Measurements from ENCODE around the gene INTS11.

Gene INTS11

DNA sequence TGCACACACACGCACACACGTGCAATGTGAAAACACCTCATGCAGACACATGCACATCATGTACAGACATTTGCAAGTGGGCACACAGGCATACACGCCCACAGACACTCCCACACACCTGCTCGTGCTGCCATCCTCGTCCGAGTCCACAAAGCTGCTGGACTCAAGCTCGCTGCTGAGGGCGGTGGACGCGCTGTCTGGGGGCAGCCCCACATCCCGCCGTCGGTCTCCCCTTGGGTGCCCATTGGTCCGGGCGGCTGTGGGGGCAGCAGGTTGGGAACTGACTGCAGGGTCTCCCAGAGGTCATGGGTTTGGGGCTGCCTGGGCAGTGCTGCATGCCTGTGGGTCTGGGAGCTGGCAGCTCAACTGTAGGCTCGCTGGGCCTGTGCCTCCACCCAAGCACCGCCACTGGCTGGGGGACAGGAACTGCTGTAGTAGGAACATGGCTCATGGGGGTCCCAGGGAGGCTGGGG is 17.1 kb upstream of the INTS11 start:
- H3K36me3 ChIP-seq (ENCODE audit: control insufficient read depth in 1 of 2, insufficient read depth in 2 of 2, low read length in 2 of 2): peaks cover 3 to 48% of the 10 kb centered on the region in 2 donors
- no peaks in the 10 kb centered on the region for H3K27me3 ChIP-seq (ENCODE audit: low read depth, low read length)
- H3K4me3 ChIP-seq (ENCODE audit: low read depth in 1 of 2, low read length in 2 of 2): no peak overlapping the region
- no peak overlapping the region for H3K27ac ChIP-seq (ENCODE audit: low read length)
- peaks cover 0 to 21% of the 10 kb centered on the region in 2 donors for H3K4me1 ChIP-seq (ENCODE audit: control insufficient read depth in 1 of 2, insufficient read depth in 2 of 2, low read length in 2 of 2)
- no peaks in the 10 kb centered on the region for H3K9me3 ChIP-seq (ENCODE audit: control insufficient read depth in 1 of 2, low read length in 2 of 2)

DNA sequence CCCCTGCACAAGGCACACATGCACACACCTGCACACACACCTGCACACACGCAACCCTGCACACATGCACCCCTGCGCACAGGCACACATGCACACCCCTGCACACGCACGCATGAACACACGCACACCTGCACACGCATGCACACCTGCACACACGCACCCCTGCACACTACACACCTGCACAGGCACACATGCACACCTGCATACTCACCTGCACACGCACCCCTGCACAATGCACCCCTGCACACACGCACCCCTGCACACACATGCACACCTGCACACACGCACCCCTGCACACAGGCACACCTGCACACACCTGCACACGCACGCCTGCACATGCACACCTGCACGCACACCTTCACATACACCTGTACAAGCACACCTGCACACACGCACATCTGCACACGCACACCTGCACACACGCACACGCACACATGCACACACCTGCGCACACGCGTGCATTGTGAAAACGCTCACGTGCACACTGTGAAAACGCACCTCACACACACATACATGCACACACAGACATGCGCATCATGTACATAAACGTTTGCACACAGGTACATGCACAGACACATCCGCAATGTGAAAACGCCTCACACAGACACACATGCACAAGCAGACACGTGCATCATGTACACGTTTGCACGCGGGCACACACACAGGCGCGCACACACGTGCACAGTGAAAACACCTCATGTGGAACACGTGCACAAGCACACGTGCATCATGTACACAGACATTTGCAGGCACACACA is 16.5 kb upstream of the INTS11 start:
- Histone ChIP-seq H3K27ac (ENCODE audit: low read length) (no peak overlapping the region), H3K27me3 (ENCODE audit: low read depth, low read length) (no peaks in the 10 kb centered on the region), H3K36me3 (ENCODE audit: control insufficient read depth in 1 of 2, insufficient read depth in 2 of 2, low read length in 2 of 2) (peaks cover 3 to 53% of the 10 kb centered on the region in 2 donors), H3K4me1 (ENCODE audit: control insufficient read depth in 1 of 2, insufficient read depth in 2 of 2, low read length in 2 of 2) (peaks cover 0 to 14% of the 10 kb centered on the region in 2 donors), H3K9me3 (ENCODE audit: control insufficient read depth in 1 of 2, low read length in 2 of 2) (no peaks in the 10 kb centered on the region), H3K4me3 (ENCODE audit: low read depth in 1 of 2, low read length in 2 of 2) (no peak overlapping the region)

DNA sequence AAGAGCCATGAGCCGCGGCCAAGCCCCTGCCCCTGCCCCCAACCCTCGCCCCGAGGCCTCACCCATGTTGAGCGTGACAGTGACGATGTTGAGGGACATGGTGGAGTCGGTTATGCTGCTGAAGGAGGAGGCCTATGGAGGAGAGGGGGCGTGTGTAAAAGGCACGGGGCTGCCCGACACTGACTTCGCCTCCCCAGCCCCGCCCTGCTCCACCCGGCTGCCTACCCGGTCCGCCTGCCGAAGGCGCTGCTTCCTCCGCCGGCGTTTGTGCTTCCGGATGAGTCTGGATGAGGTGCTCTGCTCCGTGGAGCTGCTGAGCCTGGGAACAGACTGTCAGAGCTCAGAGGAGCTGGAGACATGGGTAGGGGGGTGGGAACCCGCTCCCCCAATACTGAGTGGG is 15.7 kb upstream of the INTS11 start:
- Histone ChIP-seq H3K4me3 (ENCODE audit: low read depth in 1 of 2, low read length in 2 of 2) (no peak overlapping the region), H3K9me3 (ENCODE audit: control insufficient read depth in 1 of 2, low read length in 2 of 2) (no peaks in the 10 kb centered on the region), H3K4me1 (ENCODE audit: control insufficient read depth in 1 of 2, insufficient read depth in 2 of 2, low read length in 2 of 2) (peaks cover 0 to 7% of the 10 kb centered on the region in 2 donors), H3K27me3 (ENCODE audit: low read depth, low read length) (no peaks in the 10 kb centered on the region), H3K27ac (ENCODE audit: low read length) (no peak overlapping the region), H3K36me3 (ENCODE audit: control insufficient read depth in 1 of 2, insufficient read depth in 2 of 2, low read length in 2 of 2) (peaks cover 3 to 57% of the 10 kb centered on the region in 2 donors)

DNA sequence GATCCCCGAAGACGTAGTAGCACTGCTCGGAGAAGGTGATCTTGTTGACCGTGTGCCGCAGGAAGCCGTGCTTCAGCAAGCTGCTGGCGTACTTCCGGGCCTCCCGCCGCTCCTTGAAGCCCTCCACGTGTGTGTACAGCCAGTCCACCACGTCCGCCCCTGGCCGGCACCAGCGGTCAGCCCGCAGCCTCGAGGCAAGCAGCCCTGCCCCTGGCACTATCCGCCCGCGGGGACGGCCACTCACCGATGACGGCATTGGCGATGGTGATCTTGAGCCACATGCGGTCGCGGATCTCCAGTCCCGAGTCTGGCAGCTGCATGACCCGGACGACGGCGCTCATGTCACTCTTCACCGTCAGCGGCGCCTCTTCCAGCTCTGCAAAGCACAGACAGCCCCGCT is 13.8 kb upstream of the INTS11 start:
- Histone ChIP-seq H3K36me3 (ENCODE audit: control insufficient read depth in 1 of 2, insufficient read depth in 2 of 2, low read length in 2 of 2) (peaks cover 3 to 57% of the 10 kb centered on the region in 2 donors), H3K4me3 (ENCODE audit: low read depth in 1 of 2, low read length in 2 of 2) (no peak overlapping the region), H3K9me3 (ENCODE audit: control insufficient read depth in 1 of 2, low read length in 2 of 2) (no peaks in the 10 kb centered on the region), H3K27me3 (ENCODE audit: low read depth, low read length) (no peaks in the 10 kb centered on the region), H3K27ac (ENCODE audit: low read length) (no peak overlapping the region), H3K4me1 (ENCODE audit: control insufficient read depth in 1 of 2, insufficient read depth in 2 of 2, low read length in 2 of 2) (no peaks in the 10 kb centered on the region)

DNA sequence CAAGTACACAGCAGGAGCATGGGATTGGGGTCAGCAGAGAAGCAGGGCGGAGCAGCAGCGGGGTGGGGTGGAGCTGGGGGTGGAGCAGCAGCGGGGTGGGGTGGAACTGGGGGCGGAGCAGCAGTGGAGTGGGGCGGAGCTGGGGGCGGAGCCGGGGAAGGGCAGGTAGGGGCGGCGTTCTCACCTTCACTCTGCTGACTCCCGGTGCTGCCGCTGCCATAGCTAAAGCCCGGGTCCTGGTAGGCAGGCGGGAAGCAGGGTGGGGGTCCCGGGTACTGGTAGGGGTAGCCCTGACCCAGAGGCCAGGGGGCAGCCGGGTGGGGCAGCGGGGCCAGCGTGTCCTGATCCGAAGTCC is 13.3 kb upstream of the INTS11 start:
- Histone ChIP-seq H3K4me3 (ENCODE audit: low read depth in 1 of 2, low read length in 2 of 2) (no peak overlapping the region), H3K36me3 (ENCODE audit: control insufficient read depth in 1 of 2, insufficient read depth in 2 of 2, low read length in 2 of 2) (peaks cover 3 to 57% of the 10 kb centered on the region in 2 donors), H3K27ac (ENCODE audit: low read length) (no peak overlapping the region), H3K4me1 (ENCODE audit: control insufficient read depth in 1 of 2, insufficient read depth in 2 of 2, low read length in 2 of 2) (no peaks in the 10 kb centered on the region), H3K9me3 (ENCODE audit: control insufficient read depth in 1 of 2, low read length in 2 of 2) (no peaks in the 10 kb centered on the region), H3K27me3 (ENCODE audit: low read depth, low read length) (no peaks in the 10 kb centered on the region)

DNA sequence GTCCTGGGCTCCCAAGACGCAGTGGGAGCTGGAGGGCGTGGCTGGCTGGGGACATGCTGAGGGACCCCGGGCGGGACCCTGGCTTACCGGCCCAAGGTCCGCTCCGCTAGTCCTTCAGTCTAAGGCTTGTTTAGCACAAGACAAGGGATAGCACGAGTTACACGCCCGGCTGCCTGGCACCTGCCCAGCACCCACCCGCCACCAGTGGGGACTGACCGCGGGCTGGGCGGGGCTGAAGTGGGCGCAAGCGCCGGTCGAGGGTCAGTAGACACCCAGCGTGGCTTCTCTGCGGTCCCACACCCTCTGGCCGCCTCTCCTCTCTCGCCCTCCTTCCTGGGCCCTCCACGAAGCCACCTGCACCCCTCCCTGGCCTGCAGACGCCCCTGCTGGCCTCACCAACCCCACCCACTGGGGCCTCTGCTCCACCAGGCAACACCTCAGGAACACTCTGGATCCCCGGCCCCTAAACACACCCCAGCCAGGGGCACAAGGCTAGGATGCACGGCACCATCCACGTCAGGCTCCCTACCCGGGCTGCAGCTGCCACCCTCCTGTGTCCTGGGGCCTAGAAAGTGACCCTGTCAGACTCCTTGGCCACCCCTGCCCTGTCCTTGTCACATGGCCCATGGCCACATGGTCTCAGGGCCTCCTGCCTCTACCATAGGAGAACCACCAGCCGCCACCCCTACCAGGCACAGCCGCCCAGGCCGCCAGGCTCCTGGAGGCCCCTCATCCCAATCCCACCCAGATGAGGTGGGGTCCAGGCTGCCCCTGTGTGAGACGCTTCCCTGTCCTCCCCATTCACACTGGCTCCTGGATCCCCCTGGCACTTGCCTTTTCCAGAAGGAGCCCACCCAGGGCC is 12.7 kb upstream of the INTS11 start:
- Histone ChIP-seq H3K27me3 (ENCODE audit: low read depth, low read length) (no peaks in the 10 kb centered on the region), H3K4me3 (ENCODE audit: low read depth in 1 of 2, low read length in 2 of 2) (no peak overlapping the region), H3K36me3 (ENCODE audit: control insufficient read depth in 1 of 2, insufficient read depth in 2 of 2, low read length in 2 of 2) (peaks cover 3 to 53% of the 10 kb centered on the region in 2 donors), H3K27ac (ENCODE audit: low read length) (no peak overlapping the region), H3K4me1 (ENCODE audit: control insufficient read depth in 1 of 2, insufficient read depth in 2 of 2, low read length in 2 of 2) (no peaks in the 10 kb centered on the region), H3K9me3 (ENCODE audit: control insufficient read depth in 1 of 2, low read length in 2 of 2) (no peaks in the 10 kb centered on the region)

DNA sequence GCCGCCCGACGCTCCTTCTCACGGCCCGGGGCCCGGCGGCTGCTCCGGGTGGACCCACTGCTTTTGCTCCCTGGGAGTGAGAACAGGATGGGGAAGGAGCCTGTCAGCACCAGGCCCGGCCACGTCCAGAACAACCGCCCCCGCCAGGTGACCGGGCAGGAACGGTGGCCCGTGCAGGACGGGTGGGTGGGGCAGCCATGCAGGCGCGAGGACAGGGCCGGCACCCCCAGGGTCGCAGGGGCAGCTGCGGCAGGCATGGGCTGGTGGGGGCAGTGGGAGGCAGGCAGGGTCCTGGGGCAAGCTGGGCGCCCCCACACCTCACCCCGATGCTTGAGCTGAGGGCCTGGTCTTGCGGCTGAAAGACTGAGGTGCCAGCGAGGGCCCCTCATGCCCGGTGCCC is 12.0 kb upstream of the INTS11 start:
- Histone ChIP-seq H3K27ac (ENCODE audit: low read length) (no peak overlapping the region), H3K4me1 (ENCODE audit: control insufficient read depth in 1 of 2, insufficient read depth in 2 of 2, low read length in 2 of 2) (no peaks in the 10 kb centered on the region), H3K4me3 (ENCODE audit: low read depth in 1 of 2, low read length in 2 of 2) (no peak overlapping the region), H3K9me3 (ENCODE audit: control insufficient read depth in 1 of 2, low read length in 2 of 2) (no peaks in the 10 kb centered on the region), H3K27me3 (ENCODE audit: low read depth, low read length) (no peaks in the 10 kb centered on the region), H3K36me3 (ENCODE audit: control insufficient read depth in 1 of 2, insufficient read depth in 2 of 2, low read length in 2 of 2) (peaks cover 3 to 46% of the 10 kb centered on the region in 2 donors)

DNA sequence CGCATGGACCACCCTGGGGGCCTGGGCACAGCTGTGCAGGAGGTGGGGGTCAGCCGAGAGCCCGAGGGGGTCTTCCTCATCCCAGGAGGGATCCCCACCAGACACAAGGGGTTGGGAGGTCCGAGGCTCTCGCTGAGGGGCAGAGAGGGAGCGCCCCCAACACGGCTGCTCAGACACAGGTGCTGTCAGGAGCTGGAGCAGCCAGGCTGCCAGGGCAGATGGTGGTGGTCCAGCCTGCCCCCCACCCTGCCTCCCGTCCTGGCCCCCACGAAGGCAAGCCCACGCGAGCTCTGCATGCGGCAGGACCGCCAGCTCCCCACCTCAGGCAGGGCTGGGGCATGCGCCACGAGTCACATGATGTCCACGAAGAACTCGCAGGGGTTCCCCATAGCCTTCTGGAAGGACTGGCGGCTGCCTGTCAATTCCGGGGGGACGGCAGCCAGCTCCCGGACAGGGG is 11.4 kb upstream of the INTS11 start:
- no peak overlapping the region for H3K27ac ChIP-seq (ENCODE audit: low read length)
- no peak overlapping the region for H3K4me3 ChIP-seq (ENCODE audit: low read depth in 1 of 2, low read length in 2 of 2)
- H3K27me3 ChIP-seq (ENCODE audit: low read depth, low read length): no peaks in the 10 kb centered on the region
- peaks cover 0 to 4% of the 10 kb centered on the region in 2 donors for H3K4me1 ChIP-seq (ENCODE audit: control insufficient read depth in 1 of 2, insufficient read depth in 2 of 2, low read length in 2 of 2)
- H3K36me3 ChIP-seq (ENCODE audit: control insufficient read depth in 1 of 2, insufficient read depth in 2 of 2, low read length in 2 of 2): peaks cover 3 to 43% of the 10 kb centered on the region in 2 donors
- no peaks in the 10 kb centered on the region for H3K9me3 ChIP-seq (ENCODE audit: control insufficient read depth in 1 of 2, low read length in 2 of 2)

DNA sequence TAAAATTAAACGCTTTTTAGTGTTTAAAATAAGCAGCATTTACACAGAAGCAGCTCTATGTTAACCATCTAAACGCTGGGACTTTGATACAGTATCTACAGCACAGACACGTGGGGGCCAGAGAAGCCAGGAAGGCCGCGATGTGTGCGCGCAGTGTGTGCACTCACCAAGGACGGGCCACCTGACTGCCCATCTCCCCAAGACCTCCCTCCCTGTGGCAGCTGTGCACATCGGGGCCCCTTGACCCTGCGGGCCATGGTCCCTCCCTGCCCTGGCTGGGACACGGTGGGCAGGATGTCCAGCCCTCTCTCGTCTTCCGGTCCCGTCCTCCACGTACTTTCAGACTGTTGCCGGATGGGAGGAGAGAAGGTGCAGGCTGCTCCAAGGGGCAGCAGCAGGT is 10.8 kb upstream of the INTS11 start:
- no peaks in the 10 kb centered on the region for H3K9me3 ChIP-seq (ENCODE audit: control insufficient read depth in 1 of 2, low read length in 2 of 2)
- H3K4me3 ChIP-seq (ENCODE audit: low read depth in 1 of 2, low read length in 2 of 2): no peak overlapping the region

DNA sequence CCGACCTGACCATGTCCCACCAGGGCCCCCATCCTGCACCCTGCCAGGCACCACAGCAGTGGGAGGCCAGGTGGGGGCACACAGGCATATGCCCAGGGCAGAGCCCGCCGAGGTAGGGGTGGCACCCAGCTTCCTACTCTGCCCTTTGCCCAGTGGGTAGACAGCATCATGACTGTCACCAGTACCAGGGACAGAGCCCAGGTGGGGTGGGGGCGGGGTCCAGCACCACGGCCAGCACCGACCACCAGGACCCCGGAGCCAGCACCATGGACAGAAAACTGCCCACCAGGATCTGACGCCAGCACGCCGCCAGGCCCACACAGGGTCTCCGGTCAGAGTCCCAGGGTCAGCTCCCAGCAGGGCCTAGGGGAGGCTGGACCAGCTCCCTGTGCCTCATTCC is 10.4 kb upstream of the INTS11 start:
- H3K36me3 ChIP-seq (ENCODE audit: control insufficient read depth in 1 of 2, insufficient read depth in 2 of 2, low read length in 2 of 2): peaks cover 0 to 37% of the 10 kb centered on the region in 2 donors
- H3K27ac ChIP-seq (ENCODE audit: low read length): no peak overlapping the region
- no peaks in the 10 kb centered on the region for H3K27me3 ChIP-seq (ENCODE audit: low read depth, low read length)
- H3K4me1 ChIP-seq (ENCODE audit: control insufficient read depth in 1 of 2, insufficient read depth in 2 of 2, low read length in 2 of 2): peaks cover 0 to 9% of the 10 kb centered on the region in 2 donors
- no peak overlapping the region for H3K4me3 ChIP-seq (ENCODE audit: low read depth in 1 of 2, low read length in 2 of 2)
- no peaks in the 10 kb centered on the region for H3K9me3 ChIP-seq (ENCODE audit: control insufficient read depth in 1 of 2, low read length in 2 of 2)

More for the DNA sequence above, 10.8 kb upstream of the INTS11 start:
- peaks cover 0 to 41% of the 10 kb centered on the region in 2 donors for H3K36me3 ChIP-seq (ENCODE audit: control insufficient read depth in 1 of 2, insufficient read depth in 2 of 2, low read length in 2 of 2)
- peaks cover 0 to 9% of the 10 kb centered on the region in 2 donors for H3K4me1 ChIP-seq (ENCODE audit: control insufficient read depth in 1 of 2, insufficient read depth in 2 of 2, low read length in 2 of 2)
- H3K27ac ChIP-seq (ENCODE audit: low read length): no peak overlapping the region
- no peaks in the 10 kb centered on the region for H3K27me3 ChIP-seq (ENCODE audit: low read depth, low read length)

DNA sequence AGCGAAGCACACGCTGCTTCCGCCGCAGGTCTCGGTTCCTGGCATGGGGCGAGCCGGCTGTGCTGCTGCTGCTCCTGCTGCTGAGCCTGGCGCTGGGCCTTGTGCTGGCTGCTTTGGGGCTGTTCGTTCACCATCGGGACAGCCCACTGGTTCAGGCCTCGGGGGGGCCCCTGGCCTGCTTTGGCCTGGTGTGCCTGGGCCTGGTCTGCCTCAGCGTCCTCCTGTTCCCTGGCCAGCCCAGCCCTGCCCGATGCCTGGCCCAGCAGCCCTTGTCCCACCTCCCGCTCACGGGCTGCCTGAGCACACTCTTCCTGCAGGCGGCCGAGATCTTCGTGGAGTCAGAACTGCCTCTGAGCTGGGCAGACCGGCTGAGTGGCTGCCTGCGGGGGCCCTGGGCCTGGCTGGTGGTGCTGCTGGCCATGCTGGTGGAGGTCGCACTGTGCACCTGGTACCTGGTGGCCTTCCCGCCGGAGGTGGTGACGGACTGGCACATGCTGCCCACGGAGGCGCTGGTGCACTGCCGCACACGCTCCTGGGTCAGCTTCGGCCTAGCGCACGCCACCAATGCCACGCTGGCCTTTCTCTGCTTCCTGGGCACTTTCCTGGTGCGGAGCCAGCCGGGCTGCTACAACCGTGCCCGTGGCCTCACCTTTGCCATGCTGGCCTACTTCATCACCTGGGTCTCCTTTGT is 9.2 kb upstream of the INTS11 start:
- no peak overlapping the region for H3K27ac ChIP-seq (ENCODE audit: low read length)

More for the DNA sequence above, 9.2 kb upstream of the INTS11 start:
- H3K4me3 ChIP-seq (ENCODE audit: low read depth in 1 of 2, low read length in 2 of 2): no peak overlapping the region
- no peaks in the 10 kb centered on the region for H3K9me3 ChIP-seq (ENCODE audit: control insufficient read depth in 1 of 2, low read length in 2 of 2)
- H3K4me1 ChIP-seq (ENCODE audit: control insufficient read depth in 1 of 2, insufficient read depth in 2 of 2, low read length in 2 of 2): peaks cover 0 to 9% of the 10 kb centered on the region in 2 donors
- peaks cover 0 to 30% of the 10 kb centered on the region in 2 donors for H3K36me3 ChIP-seq (ENCODE audit: control insufficient read depth in 1 of 2, insufficient read depth in 2 of 2, low read length in 2 of 2)
- H3K27me3 ChIP-seq (ENCODE audit: low read depth, low read length): no peaks in the 10 kb centered on the region
